ENCODE results near the gene ALKBH4.

GRCh38 chr7:102466097-102466496 is 1.4 kb upstream of the ALKBH4 start:
- TF ChIP-seq CTCF (IDR thresholded peaks at IDR 0.05) (no peak), POLR2A (IDR thresholded peaks at IDR 0.05) (no peak), EP300 (IDR thresholded peaks at IDR 0.05) (no peak), POLR2AphosphoS5 (IDR thresholded peaks at IDR 0.05) (no peak)

All from suprapubic skin (tissue), 4 donors.